Effector CD4-positive, alpha-beta T cell (primary cell): ENCODE measurements around the gene CHRNA3.

Experiments
- DNase-seq: peaks from one replicate; pipeline ENCODE4 v3.0.0-alpha.2; 2020

CHRNA3 gene

DNA sequence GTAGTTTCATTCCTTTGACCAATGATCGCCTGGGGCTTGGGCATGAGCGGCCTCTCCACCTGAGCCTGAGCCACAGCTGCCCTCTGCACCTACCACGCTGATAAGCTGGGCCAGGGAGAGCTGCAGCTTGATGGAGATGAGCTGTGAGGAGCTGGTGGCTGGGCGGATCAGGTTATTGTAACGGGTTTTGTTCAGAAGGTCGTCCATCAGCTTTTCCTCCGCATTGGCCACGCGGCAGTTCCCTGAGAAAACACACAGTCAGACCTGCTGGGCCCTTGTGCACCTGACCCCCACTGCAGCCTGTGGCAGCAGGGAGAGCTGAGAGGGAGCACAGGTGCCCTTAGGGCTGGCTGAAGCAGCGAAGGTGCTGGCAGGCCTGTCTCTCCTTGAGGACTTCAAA is 14.6 kb upstream of the CHRNA3 start:
- no peak for DNase-seq

DNA sequence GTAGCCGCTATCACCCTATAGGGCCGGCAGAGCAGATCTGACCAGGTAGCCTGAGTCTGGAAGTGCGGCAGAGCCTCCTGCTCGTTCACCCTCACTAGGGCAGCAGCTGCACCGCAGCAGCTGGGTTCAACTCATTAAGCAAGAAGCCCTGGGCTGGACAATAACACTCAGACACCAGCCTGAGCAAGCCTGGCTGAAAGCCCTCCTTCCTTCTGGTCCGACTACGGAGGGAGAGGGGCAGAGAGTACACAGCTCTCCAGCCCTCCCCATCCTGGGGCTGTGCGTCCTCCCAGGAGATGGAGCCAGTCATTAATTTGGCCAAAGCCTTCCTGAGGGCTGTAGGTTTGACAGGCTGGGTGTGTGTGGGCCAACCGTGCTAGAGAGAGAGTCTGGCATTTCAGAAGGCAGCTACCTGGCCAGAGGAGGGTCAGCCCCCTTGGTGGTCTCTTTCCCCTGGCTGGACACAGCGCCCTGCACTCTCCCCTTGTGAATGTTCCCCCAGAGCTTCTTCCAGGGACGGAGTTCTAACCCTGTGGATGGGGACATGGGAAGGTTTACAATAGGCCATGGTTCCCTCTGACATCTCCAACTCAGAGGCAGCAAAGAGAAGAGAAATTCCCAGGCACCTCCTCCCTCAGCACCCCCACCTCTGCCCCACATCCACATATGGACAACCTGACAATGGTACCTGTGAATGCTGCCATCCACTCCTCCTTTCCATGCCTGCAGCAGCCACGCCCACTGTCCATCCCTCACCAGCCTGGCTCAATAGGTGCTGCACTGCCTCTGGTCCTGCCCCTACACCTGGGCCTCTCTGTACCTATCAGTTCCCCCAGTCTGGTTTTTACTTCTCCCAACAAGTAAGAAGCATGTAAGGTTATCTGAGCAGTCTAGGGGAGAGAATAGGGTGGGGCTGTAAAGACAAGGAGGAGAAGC is 13.7 kb upstream of the CHRNA3 start:
- no peak for DNase-seq

DNA sequence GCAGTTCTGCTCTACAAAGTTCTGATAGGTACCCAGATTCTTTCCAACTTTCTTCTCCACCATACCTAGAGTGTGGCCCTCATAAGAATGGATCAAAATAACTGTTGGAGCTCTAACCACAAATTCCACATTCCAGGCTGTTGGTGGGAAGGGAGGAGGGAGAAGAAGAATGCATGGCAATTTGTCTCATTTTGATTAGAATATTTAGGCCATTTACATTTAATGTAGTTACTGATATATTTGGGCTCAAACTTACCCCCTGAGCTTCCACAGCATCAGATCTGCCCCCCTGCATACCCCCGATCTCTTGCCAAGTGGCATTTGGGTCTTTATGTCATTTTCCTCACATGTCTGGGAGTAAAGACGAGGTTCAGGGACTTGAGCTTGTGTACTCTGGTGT is 12.6 kb upstream of the CHRNA3 start:
- DNase-seq, result no peak

DNA sequence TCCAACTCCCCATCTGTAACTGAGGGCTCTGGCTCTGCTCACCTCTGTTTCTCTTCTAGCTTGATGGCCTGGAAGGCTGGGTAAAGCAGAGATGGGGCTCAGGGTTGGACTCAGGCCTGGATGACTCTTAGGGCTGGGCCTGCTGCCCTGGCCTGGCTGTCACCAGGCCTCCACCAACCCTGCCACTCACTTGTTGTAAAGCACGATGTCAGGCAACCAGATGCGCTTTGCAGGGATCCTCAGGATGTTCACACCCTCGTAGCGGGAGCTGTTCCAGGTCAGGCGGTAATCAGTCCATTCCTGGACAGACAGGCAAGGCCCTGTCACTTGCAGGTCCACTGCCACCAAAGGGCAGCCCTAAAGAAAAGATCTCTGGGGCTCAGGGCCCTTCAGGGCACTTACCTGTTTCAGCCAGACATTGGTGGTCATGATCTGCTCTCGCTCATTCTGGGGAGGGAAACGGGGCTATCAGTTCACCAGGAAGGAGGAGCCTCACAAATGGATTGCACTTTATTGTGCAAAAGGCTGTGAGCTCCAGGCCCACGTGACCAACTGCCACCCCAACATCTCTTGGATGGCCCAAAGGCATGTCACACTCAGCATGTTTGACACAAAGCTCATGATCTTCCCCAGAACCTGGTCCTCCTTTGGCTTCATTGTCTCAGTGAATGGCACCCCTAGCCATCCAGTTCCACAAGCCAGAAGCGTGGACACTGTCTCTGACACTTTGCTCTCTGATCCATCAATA is 10.3 kb upstream of the CHRNA3 start:
- no peak for DNase-seq

DNA sequence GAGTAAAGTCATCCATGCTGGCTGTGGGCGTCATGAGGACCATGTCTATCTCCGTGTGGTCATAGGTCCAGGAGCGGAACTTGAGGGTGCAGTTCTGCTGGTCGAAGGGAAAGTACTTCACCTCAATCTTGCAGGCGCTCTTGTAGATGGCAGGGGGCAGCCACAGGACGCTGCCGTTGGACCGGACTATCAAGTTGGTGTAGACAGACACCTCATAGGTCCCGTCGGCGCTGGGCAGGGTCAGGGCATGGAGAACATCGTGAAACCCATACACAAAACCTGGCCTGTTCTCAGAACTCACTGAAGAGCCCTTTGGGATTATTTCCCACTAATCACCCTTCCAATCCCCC is 8.9 kb upstream of the CHRNA3 start:
- DNase-seq, result no peak

DNA sequence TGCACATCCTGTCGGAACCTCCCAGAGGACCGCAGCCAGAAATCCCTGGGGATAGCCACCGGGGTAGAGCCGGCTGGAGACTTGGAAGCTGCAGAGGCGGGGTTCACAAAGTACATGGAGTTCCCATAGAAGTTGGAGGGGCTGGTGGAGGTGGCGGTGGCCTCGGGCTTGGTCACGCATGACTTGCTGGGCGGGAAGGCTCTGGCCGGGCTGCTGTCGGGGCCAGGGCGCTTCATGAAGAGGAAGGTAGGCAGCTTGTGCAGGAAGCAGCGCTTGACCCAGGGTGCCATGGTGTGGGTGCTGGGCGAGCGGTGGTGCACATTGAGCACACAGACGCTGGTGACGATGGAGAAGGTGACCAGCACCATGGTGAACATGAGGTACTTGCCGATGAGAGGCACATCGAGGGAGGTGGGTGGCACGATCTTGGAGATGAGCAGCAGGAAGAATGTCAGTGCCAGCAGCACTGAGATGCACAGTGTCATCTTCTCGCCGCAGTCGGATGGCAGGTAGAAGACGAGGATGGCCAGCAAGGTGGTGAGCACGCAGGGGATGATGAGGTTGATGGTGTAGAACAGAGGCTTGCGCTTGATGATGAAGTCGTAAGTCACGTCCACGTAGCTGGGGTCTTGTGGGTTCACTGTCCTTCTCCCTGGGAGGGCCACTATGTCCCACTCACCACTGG is 8.4 kb upstream of the CHRNA3 start:
- DNase-seq, result no peak

DNA sequence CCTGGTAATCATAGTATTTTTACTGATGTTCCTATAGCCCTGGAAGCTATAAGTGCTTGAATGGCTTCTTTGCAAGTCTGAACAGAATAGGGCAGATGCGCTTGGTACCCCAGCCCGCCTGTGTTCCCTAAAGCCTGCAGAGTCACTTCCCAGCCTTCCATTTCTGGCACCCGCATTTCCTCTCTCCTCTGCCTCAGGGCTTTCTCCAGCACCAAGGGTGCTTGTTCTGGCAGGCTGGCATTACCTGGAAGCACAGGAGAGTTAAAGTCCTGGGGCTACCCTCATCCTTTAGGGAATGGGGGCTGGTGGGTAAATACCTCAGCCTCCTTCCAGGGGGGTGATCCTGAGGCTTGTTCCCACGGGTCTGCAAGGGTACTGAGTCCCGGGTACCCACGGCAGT is 7.4 kb upstream of the CHRNA3 start:
- no peak for DNase-seq

DNA sequence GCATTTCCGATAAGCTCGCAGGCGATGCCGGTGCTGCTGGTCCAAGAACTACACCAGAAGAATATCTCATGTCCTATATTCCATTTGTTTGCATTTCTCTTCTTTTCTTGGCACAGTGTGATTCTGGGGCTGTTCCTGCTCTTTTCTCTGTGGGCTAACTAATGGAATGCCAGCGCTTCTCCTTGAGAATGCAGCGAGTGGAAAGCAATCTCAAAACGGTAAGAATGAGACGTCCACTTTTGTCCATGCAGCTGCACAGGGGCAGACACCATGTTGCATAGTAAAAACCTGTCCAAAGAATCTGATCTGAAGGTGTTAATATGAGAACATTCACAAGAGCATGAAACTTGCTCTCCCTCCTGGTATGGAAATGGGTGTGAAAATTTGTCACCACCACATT is 6.6 kb upstream of the CHRNA3 start:
- no peak for DNase-seq

DNA sequence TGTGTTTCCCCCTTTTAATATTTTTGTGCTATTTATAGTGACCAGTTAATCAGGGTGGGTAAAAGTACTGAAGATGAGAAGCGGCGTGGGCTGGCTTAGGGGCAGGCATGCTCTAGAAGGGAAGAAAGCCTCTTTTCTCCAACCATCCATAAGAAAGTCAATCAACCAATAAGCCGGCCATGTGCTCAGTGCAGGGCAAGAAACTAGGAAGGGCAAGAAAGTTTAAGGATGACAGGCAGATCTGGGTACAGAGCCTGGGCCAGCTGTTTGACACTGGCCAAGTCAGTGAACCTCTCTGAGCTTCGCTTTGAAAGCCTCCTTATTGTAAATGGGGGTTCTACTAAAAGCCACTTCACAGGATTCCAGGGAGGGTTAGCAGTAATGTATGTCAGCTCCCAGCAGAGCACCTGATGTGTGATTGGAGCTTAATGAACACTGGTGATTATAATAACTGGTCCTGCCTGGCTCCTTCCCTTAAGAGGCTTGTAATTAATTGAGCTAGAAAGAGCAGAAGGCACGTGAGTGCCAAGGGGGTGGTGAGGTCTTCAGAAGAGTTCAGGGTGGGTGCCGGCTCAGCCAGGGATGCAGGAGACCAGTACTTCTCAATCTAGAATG is 5.7 kb upstream of the CHRNA3 start:
- no peak for DNase-seq

DNA sequence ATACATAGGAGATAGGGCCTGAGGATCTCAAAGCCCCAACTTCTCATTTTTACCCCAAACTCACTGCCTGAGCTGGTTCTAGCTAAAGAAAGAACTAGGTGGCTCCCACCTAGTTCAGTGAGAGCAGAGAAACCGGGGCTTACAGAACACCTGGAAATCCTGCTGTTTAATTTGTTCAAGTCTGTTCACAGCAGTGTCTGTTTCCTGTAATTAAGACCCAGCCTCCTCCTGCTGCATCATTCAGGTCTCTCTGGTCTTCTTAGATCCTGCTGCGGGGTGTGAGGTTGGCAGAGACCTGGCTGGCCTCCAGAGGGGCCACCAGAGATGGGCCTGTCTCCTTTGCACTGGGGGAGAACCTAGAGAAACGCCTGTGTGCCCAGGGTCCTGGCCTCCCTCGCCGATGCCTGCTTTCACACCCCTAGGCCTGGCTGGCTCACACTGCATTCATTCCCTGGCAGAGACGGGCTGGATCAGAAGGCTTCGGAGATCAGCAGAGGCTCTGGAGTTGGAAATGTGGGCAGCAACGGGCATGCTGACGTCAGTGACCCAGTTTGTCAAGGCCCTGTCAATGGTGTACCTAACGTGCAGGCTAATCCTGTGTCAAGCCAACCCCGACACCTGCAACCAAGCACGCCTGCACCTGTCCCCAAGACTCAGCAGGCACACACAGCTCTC is 4.9 kb upstream of the CHRNA3 start:
- DNase-seq, result no peak

DNA sequence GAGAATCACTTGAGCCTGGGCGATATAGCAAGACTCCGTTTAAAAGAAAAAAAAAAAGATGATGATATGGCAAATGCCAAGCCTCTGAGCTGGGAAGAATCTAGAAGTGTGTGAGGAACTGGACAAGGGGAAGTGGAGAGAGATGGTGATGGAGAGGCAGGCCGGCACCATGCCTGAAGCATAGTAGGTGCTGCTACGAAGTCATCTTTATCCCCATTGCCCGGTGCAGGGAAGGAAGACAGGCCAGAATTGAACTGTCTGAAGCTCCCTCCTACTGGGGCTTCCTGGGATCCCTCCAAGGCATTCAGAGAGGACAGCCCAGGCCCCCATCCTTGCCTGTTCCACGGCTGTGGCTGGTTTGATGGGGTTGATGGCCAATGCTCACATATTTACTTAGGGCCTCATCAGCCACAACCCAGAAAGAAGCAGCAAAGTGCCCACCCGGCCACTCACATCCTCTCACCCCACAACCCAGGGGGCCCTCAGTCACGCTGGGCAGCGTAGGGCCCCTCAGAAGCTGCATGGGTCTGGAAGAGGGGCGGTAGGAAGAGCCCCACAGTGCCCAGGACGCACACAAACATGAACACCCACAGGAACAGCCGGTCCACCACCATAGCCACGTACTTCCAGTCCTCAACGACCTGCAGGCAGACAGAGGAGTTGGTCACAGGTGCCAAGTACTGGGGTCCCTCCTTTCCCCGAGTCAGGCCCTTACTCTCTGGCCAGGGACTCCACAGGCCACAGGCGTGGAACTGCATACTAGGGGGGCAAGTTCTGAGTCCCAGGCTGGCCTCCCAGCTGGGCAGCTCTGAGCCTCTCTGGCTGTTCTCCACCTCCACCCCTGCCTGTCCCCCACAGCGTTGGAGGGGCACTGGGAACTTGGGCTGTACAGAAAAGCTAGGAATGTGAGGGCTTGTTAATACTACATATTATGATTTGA is 4.1 kb upstream of the CHRNA3 start:
- DNase-seq, result no peak

DNA sequence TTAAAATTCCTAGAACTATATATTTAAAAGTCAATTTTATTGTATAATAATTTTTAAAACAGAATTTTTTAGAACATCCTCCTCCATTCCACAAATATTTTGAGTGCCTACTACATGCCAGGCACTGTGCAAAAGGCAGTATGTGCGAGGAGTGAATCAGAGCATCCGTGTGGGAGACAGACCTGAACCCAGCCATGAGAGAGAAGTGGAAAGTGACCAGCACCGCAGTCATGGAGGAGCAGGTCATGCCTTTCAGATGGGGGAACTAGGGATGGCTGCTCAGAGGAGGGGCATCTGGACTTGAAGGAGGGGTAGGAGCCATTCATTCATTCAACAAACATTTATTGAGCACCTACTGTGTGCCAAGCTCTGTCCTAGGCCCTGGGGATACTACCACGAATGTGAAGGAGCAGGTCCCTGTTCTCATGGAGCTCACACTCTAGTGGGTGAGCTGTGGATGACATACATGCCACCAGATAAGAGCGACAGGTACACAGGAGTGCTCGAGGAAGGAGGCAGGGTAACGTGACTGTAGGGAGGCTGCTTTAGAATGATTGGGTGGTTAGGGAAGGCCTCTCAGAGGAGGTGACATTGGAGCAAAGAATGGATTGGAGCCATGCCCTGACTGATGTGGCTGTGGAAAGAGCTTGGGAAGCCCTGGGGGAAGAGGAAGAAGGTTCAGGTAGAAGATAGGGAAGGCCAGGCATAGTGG is 3.1 kb upstream of the CHRNA3 start:
- no peak for DNase-seq

DNA sequence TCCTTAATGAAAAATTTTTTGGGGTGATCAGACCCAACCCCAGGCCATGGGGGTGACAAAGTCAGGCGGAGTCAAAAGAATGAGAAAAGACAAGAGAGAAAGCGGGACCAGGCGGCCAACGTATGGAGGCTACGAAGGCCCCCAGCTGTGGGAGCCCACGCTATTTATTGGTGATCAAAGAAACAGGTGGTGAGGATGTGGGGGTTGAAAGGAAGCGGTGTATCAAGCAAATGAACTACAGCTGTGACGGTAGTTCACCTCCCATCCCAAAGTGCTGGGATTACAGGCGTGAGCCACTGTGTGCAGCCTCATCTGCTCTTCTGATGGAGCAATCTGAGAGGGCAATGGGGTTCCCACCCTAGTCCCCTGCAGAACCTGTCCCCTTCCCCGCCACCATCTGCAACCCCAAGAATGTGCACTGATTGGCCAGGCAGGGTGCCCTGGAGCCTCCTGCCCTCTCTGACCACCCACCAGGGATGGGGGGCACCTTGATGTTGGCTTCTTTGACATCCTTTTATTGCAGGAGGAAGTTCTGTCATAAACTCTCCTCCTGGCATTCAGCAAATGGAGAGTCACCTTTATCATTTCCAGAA is 1.1 kb upstream of the CHRNA3 start:
- DNase-seq, result no peak

DNA sequence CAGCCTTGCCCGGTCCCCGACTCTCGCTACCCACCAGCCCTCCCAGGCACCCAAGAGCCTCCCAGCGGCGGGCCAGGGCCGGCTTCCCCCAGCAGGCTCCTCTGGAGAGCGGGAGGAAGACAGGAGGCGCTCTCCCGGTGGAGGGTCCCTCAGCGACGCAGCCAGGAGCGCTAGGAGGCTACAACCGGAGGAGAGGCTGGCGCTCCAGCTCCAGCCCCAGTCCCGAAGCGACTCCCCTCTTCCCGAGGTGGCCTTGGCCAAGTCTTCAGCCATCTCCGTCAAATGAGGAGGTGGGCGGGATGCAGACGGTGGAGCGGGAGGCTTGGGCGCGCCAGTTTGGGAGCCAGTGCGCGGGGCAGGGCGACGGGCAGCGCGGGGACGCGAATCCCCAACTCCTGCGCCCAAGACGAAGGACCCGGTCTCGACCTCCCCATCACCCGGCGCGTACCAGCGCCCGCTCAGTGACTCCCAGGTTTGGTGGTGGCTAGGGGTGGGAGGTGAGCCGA is 722 bp downstream of the CHRNA3 start:
- DNase-seq, result no peak

DNA sequence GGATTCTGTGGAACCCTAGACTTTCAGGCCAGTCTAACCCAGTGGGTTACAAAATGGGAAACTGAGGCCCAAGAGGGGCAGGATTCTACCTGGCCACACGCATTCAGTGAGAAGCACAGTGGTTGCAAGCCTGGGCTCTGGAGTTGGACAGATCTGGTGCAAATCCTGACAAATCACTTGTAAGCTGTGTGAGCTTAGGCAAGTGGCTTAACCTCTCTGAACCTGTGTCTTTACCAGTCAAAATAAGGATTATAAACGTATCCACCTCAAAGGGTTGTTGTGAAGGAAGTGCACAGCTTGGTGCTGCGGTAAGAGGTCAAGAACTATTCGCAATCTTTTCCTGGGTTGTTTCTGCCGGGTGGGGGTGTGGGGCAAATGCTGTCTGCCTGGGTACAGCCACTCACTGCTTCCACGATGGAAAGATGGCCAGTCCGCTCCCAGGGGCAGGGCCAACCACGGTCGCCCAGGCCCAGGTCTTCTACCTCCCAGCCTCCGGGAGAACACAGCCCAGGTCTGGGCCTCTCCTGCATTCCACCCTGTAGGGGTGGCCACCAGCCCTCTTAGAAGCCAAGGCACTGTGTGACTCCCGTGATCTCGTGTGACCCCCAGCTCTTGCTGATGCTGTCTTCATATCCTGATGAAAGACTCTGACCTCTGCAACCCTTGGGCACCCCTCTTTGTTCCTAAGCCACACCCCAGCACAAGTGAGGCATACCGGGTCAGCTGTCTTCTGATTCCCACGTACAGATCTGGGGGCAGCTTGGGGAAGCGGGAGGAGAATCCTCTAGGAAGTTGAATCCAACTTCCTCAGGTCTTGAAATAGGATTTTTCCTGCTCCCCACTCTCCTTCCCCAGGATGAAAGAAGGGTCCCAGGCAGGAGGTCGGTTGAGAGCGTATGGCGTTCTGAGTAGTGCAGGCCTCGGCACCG is 1.5 kb downstream of the CHRNA3 start:
- DNase-seq, result no peak

DNA sequence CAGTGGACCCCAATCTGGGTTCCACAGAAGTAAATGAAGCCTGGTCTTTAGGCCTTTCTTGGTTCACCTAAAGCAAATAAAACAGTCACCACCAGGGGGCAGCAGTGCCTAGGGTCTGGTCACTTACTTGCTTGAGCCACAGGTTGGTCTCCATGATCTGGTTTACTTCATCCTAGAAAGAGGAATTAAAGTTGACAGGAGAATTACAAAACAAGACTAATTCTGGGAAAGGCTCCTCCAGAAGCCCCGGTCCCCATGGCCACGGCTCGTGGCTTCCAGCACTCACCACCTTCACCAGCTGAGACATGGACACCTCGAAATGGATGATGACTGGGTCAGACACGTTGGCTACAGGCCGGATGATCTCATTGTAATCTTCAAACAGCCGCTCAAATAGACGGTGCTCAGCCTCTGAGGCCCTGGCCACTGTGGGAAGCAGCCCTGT is 2.3 kb downstream of the CHRNA3 start:
- peak; percentile 80 for DNase-seq

DNA sequence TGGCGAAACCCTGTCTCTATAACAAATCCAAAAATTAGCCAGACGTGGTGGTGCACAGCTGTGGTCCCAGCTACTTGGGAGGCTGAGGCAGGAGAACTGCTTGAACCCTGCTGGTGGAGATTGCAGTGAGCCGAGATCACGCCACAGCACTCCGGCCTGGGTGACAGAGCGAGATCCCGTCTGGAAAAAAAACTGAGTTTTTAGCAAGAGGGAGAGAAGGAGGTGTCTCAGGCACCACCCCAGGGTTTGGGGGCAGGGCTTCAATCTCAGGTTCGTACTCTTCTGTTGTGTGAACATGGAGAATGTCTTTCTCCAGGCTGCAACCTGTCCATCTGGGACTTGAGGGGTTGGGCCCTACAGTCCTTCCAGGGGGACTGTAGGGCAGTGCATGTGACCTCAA is 2.7 kb downstream of the CHRNA3 start:
- no peak for DNase-seq

DNA sequence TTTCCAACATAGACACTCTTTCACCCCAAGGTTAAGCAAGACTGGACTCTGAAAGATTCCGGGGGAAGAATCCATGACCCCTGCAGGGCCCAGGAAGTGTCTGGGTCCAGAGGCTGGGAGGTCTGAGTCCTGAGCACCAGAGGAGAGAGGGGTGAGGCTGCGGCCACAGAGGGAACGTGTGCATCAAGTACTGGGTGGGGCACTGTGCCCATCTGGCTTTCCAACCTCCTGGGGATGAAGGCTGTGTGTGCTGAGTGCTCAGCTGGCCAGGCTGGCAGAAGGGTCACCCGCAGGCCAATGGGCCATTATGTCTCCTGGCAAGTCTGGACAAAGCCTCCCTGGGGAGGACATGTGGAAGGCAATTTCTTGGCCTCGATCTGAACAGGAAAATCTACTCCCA is 3.3 kb downstream of the CHRNA3 start:
- no peak for DNase-seq

DNA sequence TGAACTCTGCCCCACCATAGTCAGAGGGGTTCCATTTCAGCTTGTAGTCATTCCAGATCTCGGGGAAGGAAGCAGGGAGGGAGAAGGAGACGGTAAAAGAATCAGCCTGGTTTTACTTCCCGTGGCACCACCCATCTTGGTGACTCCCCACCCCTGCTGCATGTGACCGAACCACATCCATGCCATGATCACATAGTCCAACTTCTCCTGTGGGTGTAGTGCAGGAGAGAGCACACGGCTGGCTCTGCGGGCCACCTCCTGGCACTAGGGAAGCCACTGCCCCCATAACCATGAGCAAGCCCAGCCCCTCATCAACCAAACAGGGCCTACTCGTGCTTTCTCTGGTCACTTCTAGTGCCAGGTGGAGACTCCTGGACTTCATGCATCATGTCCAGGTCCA is 3.7 kb downstream of the CHRNA3 start:
- no peak for DNase-seq
